GOT3 (cell line): Measurements from ENCODE around the gene RBPMS2.
"Not testable (repeated sequence)": the region's sequence is repeated elsewhere in the genome, so short reads cannot be mapped to it uniquely, and the experiment has no call there.

Source experiments
- DNase-seq: peaks from one replicate; lab custom pipeline; 2025; ENCODE audit warnings: mixed read lengths; lab: John Stamatoyannopoulos, UW

The RBPMS2 gene

DNA sequence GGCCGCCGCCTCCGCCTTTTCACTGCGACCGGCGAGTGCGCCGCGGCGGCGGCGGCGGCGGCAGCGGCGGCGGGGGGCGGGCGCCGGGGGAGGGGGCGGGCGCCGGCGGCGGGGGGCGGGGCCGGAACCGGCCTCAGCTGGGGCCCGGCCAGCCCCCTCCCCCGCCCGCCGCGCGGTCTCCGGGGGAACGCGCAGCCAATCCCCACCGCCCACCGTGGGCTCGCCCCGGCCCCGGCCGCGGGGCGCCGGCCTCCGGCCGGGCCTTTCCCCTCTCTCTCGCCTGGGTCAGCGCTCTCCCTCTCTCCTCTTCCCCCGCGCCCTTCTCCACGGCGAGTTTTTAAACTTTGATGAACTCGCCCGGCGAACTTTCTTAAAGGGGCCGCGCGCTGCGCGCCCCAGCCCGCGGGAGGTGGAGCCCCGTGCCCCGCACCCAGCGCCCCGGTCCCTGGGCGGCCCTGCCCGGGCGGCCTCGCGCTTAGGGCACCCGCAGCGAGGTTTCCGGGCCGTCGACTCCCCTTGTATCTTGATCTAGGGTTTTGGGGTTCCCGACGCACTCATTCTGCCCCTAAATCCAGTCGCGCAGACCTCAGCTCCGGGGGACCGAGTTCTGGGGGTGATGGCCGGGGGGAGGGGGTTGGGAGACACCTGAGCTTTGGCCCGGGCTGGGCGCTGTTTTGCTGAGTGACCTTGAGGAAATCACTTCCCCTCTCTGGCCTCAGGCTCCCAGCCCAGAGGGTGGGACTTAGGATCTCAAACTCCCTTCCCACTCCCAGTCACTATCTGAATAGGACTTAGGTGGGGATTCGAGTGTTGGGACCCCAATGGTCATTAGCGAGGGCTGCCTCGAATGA, at the start of gene RBPMS2:
Gene RBPMS2 (minus strand): TSS at position 39 of the 851 bp plus-strand sequence. CDS start 270 bp downstream, outside the sequence.
- DNase-seq = no peak

GRCh38 chr15:64824929-64825430, 49.6 kb upstream of the RBPMS2 start:
- DNase-seq = no peak

- no peak for DNase-seq
These were observed 41.1 kb upstream of the RBPMS2 start for GRCh38 chr15:64816452-64816851.

GRCh38 chr15:64814965-64815364, 39.6 kb upstream of the RBPMS2 start:
- DNase-seq = not testable (repeated sequence)

DNA sequence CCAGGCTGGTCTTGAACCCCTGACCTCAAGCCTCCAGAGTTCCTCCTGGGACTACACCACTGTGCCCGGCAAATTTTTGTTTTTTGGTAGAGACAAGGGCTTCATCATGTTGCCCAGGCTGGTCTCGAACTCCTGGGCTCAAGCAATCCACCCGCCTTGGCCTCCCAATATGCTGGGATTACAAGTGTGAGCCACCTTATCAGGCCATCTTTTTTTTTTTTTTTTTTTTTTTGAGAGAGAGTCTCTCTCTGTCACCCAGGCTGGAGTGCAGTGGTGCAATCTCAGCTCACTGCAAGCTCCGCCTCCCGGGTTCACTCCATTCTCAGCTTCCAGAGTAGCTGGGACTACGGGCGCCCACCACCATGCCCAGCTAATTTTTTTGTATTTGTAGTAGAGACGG, 38.9 kb upstream of the RBPMS2 start:
- DNase-seq = not testable (repeated sequence)

DNA sequence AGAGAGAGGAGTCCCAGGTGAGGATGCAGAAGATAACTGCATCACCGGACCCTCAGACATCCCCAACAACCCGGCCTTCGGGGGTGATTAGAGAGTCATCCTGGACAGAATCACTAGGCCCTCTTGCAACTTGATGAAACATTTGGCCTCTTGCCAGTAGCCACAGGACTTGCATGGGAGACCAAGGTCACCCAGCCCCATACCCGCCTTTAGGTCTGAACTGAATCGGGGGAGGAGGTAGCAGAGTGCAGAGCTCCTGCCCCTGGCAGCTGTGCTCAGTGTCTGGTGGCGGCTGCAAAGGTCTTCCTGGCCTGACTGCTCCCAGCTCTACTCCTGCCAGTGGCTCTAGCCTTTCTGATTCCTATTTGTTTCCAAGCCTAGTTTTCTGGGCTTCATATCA, 37.7 kb upstream of the RBPMS2 start:
- DNase-seq = no peak

GRCh38 chr15:64810497-64811326, 35.3 kb upstream of the RBPMS2 start:
- DNase-seq = no peak

GRCh38 chr15:64809649-64810496, 34.5 kb upstream of the RBPMS2 start:
- DNase-seq = no peak

GRCh38 chr15:64808785-64809453, 33.5 kb upstream of the RBPMS2 start:
- no peak for DNase-seq

GRCh38 chr15:64807751-64808222, 32.4 kb upstream of the RBPMS2 start:
- DNase-seq = no peak

GRCh38 chr15:64807051-64807749, 31.8 kb upstream of the RBPMS2 start:
- DNase-seq = no peak

- DNase-seq = no peak
These were observed 31.1 kb upstream of the RBPMS2 start for GRCh38 chr15:64806509-64806908.

GRCh38 chr15:64804619-64805018, 29.2 kb upstream of the RBPMS2 start:
- no peak for DNase-seq

DNA sequence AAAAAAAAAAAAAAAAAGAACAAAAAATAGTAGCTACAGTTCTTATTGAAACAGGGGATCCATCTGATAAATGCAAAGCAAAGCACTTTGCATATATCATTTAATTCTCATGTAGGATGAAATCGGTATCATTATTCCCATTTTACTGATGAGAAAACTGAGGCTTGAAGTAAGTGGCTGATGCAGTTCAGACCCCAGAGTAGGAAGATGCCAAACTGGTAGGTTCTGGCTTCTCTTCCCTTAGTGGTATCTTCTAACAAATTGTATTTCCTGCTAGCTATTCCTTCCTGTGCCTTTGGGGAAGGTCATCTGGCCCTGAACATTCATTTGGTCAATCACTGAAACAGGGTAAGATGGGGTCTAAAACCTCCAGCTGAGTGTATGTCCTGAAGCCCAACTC, 28.1 kb upstream of the RBPMS2 start:
- no peak for DNase-seq

GRCh38 chr15:64800476-64800875, 25.1 kb upstream of the RBPMS2 start:
- no peak for DNase-seq

- DNase-seq = not testable (repeated sequence)
These were observed 23.5 kb upstream of the RBPMS2 start for GRCh38 chr15:64798905-64799304.

DNA sequence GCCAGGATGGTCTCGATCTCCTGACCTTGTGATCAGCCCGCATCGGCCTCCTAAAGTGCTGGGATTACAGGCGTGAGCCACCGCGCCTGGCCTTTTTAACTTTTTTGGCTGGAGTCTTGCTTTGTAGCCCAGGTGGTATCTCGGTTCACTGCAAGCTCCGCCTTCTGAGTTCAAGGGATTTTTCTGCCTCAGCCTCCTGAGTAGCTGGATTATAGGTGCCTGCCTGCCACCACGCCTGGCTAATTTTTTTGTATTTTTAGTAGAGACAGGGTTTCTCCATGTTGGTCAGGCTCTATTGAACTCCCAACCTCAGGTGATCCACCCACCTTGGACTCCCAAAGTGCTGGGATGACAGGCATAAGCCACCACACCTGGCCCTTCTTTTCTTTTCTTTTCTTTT, 20.5 kb upstream of the RBPMS2 start:
- not testable (repeated sequence) for DNase-seq

DNA sequence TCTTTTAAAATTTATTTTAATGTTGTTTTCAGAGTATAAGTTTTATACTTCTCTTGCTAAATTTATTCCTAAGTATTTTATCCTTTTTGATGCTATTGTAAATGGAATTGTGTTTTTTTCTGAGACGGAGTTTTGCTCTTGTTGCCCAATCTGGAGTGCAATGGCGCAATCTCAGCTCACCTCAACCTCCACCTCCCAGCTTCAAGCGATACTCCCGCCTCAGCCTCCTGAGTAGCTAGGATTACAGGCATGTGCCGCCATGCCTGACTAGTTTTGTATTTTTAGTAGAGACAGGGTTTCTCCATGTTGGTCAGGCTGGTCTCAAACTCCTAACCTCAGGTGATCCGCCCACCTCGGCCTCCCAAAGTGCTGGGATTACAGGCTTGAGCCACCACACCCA, 19.9 kb upstream of the RBPMS2 start:
- not testable (repeated sequence) for DNase-seq

DNA sequence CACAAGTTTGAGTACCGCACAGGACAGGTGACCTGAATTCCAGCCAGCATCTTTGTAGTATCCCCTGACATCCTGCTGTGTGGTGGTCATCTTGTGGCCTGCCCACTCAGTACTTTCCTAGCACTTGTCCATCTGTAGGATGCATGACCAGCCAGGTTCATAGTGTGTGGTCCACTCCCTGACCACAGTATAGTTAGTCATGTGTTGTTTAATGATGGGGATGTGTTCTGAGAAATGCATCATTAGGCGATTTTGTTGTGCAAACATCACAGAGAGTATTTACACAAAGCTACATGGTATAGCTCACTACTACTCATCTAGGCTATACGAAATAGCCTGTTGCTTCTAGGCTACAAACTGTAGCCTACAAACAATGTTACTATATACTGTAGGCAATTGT, 16.9 kb upstream of the RBPMS2 start:
- DNase-seq = no peak

DNA sequence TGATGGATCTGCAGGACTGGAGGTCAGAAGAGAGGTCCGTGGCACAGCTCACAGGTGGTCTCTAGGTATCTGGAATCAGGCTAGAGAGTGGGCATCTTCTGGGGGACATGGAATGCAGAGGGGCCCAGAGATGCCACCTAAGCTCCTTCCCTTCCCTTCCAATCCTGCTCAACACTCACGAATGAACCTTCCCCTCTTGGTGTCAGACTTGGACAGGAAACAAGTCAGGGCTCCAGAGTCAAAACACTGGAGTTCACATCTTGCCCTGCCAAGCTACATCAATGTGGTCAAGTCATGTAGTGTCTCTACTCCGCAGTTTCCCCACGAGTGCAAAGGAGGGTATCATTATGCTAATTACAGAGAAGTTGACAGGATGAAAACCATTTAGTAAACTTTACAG, 16.0 kb upstream of the RBPMS2 start:
- DNase-seq = no peak
